ENCODE measurements around the gene DIAPH3. TPM values are rescaled to one million over a fixed set of nuclear protein-coding genes. Genes with fewer than 3 reads are reported as not detected.

The DIAPH3 gene
- total RNA-seq, 4 donors from 2014 or later = 0.20 to 0.30 TPM; not detected in 2

GRCh38 chr13:59663707-59664106 is 500.0 kb downstream of the DIAPH3 start:
- WGBS, 2 donors = 99% methylated on average over 7 of the region's 7 CpGs
- H3K27ac ChIP-seq = no peak overlapping the region
- H3K4me3 ChIP-seq = no peak overlapping the region
- no peak for DNase-seq (ENCODE audit: low spot score in 2 of 2)
- H3K36me3 ChIP-seq = no peaks in the 10 kb centered on the region
- H3K4me1 ChIP-seq = peaks cover 0 to 5% (median 0%) of the 10 kb centered on the region in 4 donors
- H3K9me3 ChIP-seq = no peaks in the 10 kb centered on the region
- TF ChIP-seq EP300 (IDR thresholded peaks at IDR 0.05) = no peak
- TF ChIP-seq POLR2A (IDR thresholded peaks at IDR 0.05) = no peak
- TF ChIP-seq, protein P1, sequence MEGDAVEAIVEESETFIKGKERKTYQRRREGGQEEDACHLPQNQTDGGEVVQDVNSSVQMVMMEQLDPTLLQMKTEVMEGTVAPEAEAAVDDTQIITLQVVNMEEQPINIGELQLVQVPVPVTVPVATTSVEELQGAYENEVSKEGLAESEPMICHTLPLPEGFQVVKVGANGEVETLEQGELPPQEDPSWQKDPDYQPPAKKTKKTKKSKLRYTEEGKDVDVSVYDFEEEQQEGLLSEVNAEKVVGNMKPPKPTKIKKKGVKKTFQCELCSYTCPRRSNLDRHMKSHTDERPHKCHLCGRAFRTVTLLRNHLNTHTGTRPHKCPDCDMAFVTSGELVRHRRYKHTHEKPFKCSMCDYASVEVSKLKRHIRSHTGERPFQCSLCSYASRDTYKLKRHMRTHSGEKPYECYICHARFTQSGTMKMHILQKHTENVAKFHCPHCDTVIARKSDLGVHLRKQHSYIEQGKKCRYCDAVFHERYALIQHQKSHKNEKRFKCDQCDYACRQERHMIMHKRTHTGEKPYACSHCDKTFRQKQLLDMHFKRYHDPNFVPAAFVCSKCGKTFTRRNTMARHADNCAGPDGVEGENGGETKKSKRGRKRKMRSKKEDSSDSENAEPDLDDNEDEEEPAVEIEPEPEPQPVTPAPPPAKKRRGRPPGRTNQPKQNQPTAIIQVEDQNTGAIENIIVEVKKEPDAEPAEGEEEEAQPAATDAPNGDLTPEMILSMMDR (IDR thresholded peaks at IDR 0.05) = no peak
- H3K27me3 ChIP-seq = no peaks in the 10 kb centered on the region

- Histone ChIP-seq H3K27ac (no peak overlapping the region), H3K36me3 (no peaks in the 10 kb centered on the region), H3K4me1 (peaks cover 0 to under 1% (median 0%) of the 10 kb centered on the region in 4 donors), H3K9me3 (no peaks in the 10 kb centered on the region), H3K4me3 (no peak overlapping the region), H3K27me3 (no peaks in the 10 kb centered on the region)
- no peak for TF ChIP-seq POLR2A (IDR thresholded peaks at IDR 0.05)
- no peak for TF ChIP-seq EP300 (IDR thresholded peaks at IDR 0.05)
- 89 to 91% methylated on average over 5 of the region's 5 CpGs for WGBS, 2 donors
- DNase-seq (ENCODE audit: low spot score in 2 of 2) = no peak
Observed at GRCh38 chr13:59660582-59660981, 503.1 kb downstream of the DIAPH3 start.

GRCh38 chr13:59659981-59660380 is 503.7 kb downstream of the DIAPH3 start:
- no peak for DNase-seq (ENCODE audit: low spot score in 2 of 2)
- H3K4me1 ChIP-seq = no peaks in the 10 kb centered on the region
- H3K27ac ChIP-seq = no peak overlapping the region
- no peaks in the 10 kb centered on the region for H3K9me3 ChIP-seq
- WGBS, 2 donors = 78 to 85% methylated on average over 5 of the region's 5 CpGs
- no peaks in the 10 kb centered on the region for H3K36me3 ChIP-seq
- no peak overlapping the region for H3K4me3 ChIP-seq
- no peaks in the 10 kb centered on the region for H3K27me3 ChIP-seq
- TF ChIP-seq EP300 (IDR thresholded peaks at IDR 0.05) (no peak), POLR2A (IDR thresholded peaks at IDR 0.05) (no peak)
- TF ChIP-seq, protein P1 (IDR thresholded peaks at IDR 0.05) = no peak

DNA sequence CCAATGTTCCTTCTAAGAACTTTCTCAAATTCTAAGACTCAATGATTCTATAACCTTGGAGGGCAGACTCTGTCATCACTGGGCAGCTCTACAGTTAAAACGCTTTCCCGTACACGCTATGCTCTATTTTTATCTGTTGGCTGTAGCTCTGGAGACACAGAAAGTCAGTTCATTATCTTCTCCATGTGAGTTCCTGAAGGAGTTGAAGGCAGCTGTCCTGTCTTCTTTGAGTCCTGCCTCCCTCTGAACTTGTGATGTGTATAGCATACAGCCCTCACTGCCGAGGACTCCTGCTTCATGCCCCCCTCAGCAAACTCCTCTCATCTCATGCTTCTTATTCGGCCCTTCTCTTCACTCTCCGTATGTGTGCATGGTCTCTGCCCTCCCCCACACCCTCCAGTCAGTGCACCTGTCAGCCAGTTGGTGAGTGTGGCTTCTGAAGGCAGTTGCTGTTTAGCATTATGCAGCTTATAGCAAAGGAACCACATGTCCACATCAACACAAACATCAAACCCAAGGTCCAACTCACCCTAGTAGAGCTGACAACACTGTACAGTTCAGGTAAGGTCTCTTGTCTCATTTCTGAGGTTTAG is 504.9 kb downstream of the DIAPH3 start:
- Histone ChIP-seq H3K27ac (no peak overlapping the region), H3K9me3 (no peaks in the 10 kb centered on the region), H3K4me3 (no peak overlapping the region), H3K36me3 (no peaks in the 10 kb centered on the region), H3K27me3 (no peaks in the 10 kb centered on the region), H3K4me1 (no peaks in the 10 kb centered on the region)
- DNase-seq (ENCODE audit: low spot score in 2 of 2) = no peak
- 90% methylated on average over 6 of the region's 6 CpGs for WGBS, 2 donors
- TF ChIP-seq EP300 (IDR thresholded peaks at IDR 0.05) (no peak), POLR2A (IDR thresholded peaks at IDR 0.05) (no peak)
- TF ChIP-seq, protein P1 (IDR thresholded peaks at IDR 0.05) = no peak

- Histone ChIP-seq H3K36me3 (no peaks in the 10 kb centered on the region), H3K4me3 (no peak overlapping the region), H3K9me3 (no peaks in the 10 kb centered on the region), H3K4me1 (no peaks in the 10 kb centered on the region), H3K27ac (no peak overlapping the region), H3K27me3 (no peaks in the 10 kb centered on the region)
- DNase-seq (ENCODE audit: low spot score in 2 of 2) = no peak
- 82 to 89% methylated on average over 12 of the region's 12 CpGs for WGBS, 2 donors
- TF ChIP-seq, protein P1 (IDR thresholded peaks at IDR 0.05) = no peak
- TF ChIP-seq EP300 (IDR thresholded peaks at IDR 0.05) = no peak
- TF ChIP-seq POLR2A (IDR thresholded peaks at IDR 0.05) = no peak
Observed at GRCh38 chr13:59658027-59658737, 505.5 kb downstream of the DIAPH3 start.
